ENCODE data around the gene NIBAN1. TPM values are rescaled to one million over a fixed set of nuclear protein-coding genes. Genes with fewer than 3 reads are reported as not detected.

NIBAN1 gene
- total RNA-seq, 1 donor from 2014 or later = 8.8 TPM

- no peaks in the 10 kb centered on the region for H3K9me3 Mint-ChIP-seq (ENCODE audit: unreplicated experiment)
- peak overlapping the region; percentile 95 for H3K4me2 ChIP-seq (ENCODE audit: low read length)
- H3K79me2 ChIP-seq (ENCODE audit: insufficient read depth, low read length) = no peaks in the 10 kb centered on the region
- H3K27me3 ChIP-seq (ENCODE audit: insufficient read depth, low read length) = peaks cover 4% of the 10 kb centered on the region
- H2AFZ ChIP-seq (ENCODE audit: low read depth, low read length) = peak overlapping the region; percentile 81
- H3K4me1 Mint-ChIP-seq (ENCODE audit: low read depth, unreplicated experiment) = peaks cover 21% of the 10 kb centered on the region
- peak overlapping the region; percentile 97 for H3K27ac Mint-ChIP-seq (ENCODE audit: unreplicated experiment)
- peak; percentile 42 for DNase-seq (ENCODE audit: low read depth)
- no peaks in the 10 kb centered on the region for H3K9me3 ChIP-seq (ENCODE audit: insufficient read depth, low read depth, low read length)
- peak overlapping the region; percentile 76 for H3K4me3 ChIP-seq (ENCODE audit: insufficient read depth, low read depth, low read length)
- FAIRE-seq = no peak
- peak overlapping the region; percentile 92 for H3K4me3 Mint-ChIP-seq (ENCODE audit: unreplicated experiment)
- peak overlapping the region; percentile 6 for H3K27ac ChIP-seq (ENCODE audit: low read depth, low read length)
- peaks cover 26% of the 10 kb centered on the region for H3K27me3 Mint-ChIP-seq (ENCODE audit: low read depth, unreplicated experiment)
- peak overlapping the region; percentile 74 for H3K9ac ChIP-seq (ENCODE audit: low read length)
- TF ChIP-seq EZH2 (IDR thresholded peaks at IDR 0.05; ENCODE audit: insufficient read depth, low read length) (no peak), CTCF (IDR thresholded peaks at IDR 0.05; ENCODE audit: insufficient read depth, low read depth, low read length) (no peak)
- peaks cover 8% of the 10 kb centered on the region for H3K4me1 ChIP-seq (ENCODE audit: insufficient read depth, low read length)
- H3K36me3 ChIP-seq (ENCODE audit: insufficient read depth, low read length) = no peaks in the 10 kb centered on the region
- no peaks in the 10 kb centered on the region for H3K36me3 Mint-ChIP-seq (ENCODE audit: low read depth, unreplicated experiment)
- no peaks in the 10 kb centered on the region for H4K20me1 ChIP-seq (ENCODE audit: insufficient read depth, low read length)
Observed at GRCh38 chr1:184973272-184974055, 844 bp downstream of the NIBAN1 start.

- no peaks in the 10 kb centered on the region for H3K9me3 Mint-ChIP-seq (ENCODE audit: unreplicated experiment)
- Histone ChIP-seq H3K9ac (ENCODE audit: low read length) (peak overlapping the region; percentile 74), H2AFZ (ENCODE audit: low read depth, low read length) (no peak overlapping the region), H3K79me2 (ENCODE audit: insufficient read depth, low read length) (no peaks in the 10 kb centered on the region), H3K27me3 (ENCODE audit: insufficient read depth, low read length) (peaks cover 4% of the 10 kb centered on the region), H3K4me1 (ENCODE audit: insufficient read depth, low read length) (peaks cover 8% of the 10 kb centered on the region), H3K4me3 (ENCODE audit: insufficient read depth, low read depth, low read length) (peak overlapping the region; percentile 76), H3K9me3 (ENCODE audit: insufficient read depth, low read depth, low read length) (no peaks in the 10 kb centered on the region), H4K20me1 (ENCODE audit: insufficient read depth, low read length) (no peaks in the 10 kb centered on the region), H3K36me3 (ENCODE audit: insufficient read depth, low read length) (no peaks in the 10 kb centered on the region), H3K27ac (ENCODE audit: low read depth, low read length) (no peak overlapping the region), H3K4me2 (ENCODE audit: low read length) (peak overlapping the region; percentile 95)
- H3K27ac Mint-ChIP-seq (ENCODE audit: unreplicated experiment) = peak overlapping the region; percentile 97
- FAIRE-seq (peak; percentile 47), DNase-seq (ENCODE audit: low read depth) (peak; percentile 51)
- TF ChIP-seq CTCF (IDR thresholded peaks at IDR 0.05; ENCODE audit: insufficient read depth, low read depth, low read length) (no peak), EZH2 (IDR thresholded peaks at IDR 0.05; ENCODE audit: insufficient read depth, low read length) (no peak)
- no peaks in the 10 kb centered on the region for H3K36me3 Mint-ChIP-seq (ENCODE audit: low read depth, unreplicated experiment)
- H3K4me3 Mint-ChIP-seq (ENCODE audit: unreplicated experiment) = peak overlapping the region; percentile 92
- peaks cover 26% of the 10 kb centered on the region for H3K27me3 Mint-ChIP-seq (ENCODE audit: low read depth, unreplicated experiment)
- peaks cover 23% of the 10 kb centered on the region for H3K4me1 Mint-ChIP-seq (ENCODE audit: low read depth, unreplicated experiment)
Observed at GRCh38 chr1:184972315-184973055, 1.8 kb downstream of the NIBAN1 start.
